Fibroblast of skin of scalp (primary cell): ENCODE measurements around the gene ZNF358.
"Not testable (repeated sequence)": the region's sequence is repeated elsewhere in the genome, so short reads cannot be mapped to it uniquely, and the experiment has no call there.

Experiments used
- DNase-seq: peaks from one replicate; pipeline ENCODE4 v3.0.0-alpha.2; 2013

The ZNF358 gene

DNA sequence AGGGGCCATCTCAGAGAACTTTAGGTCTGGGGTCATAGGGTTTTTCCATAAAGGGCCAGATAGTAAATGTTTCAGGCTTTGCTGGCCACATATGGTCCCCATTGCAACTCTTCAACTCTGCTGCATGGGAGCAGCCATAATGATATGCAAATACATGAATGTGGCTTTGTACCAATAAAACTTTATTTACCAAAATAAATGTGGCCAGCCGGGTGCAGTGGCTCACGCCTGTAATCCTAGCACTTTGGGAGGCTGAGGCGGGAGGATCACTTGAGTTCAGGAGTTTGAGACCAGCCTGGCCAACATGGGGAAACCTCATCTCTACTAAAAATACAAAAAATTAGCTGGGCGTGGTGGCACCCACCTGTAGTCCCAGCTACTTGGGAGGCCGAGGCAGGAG lies 23.1 kb downstream of the ZNF358 start:
- not testable (repeated sequence) for DNase-seq

DNA sequence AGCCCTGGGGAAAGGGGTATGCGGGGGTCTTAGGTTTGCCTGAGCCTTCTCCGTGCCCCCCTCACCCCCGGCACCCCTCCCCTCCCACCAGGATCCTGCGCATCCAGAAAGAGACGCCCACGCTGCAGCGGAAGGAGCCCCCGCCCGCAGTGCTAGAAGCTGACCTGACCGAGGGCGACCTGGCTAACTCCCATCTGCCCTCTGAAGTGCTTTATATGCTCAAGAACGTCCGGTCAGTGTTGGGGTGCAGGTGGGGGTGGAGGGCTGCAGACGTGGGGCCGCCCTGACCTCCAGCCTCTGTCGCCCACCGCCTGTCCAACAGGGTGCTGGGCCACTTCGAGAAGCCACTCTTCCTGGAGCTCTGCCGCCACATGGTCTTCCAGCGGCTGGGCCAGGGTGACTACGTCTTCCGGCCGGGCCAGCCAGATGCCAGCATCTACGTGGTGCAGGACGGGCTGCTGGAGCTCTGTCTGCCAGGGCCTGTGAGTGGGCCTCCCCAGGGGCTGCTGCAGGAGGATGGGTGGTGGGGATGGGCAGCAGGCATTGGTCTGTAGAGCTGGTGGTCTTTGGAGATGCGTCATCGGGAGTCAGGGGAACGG lies 24.0 kb downstream of the ZNF358 start:
- DNase-seq: no peak

- peak; percentile 26 for DNase-seq
Observed at GRCh38 chr19:7540761-7541474, 25.0 kb downstream of the ZNF358 start.

DNA sequence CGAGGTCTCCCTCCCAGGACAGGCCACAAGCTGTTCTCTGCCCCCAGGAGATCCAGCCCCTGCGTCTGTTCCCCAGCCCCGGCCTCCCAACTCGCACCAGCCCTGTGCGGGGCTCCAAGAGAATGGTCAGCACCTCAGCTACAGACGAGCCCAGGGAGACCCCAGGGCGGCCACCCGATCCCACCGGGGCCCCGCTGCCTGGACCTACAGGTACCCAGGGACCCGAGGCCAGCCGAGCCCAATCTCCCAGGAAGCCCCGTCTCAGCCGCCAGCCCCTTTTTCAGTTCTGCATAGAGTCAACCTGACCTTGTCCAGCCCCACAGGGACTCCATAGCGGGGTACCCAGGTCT lies 25.5 kb downstream of the ZNF358 start:
- no peak for DNase-seq

- no peak for DNase-seq
Observed at GRCh38 chr19:7541828-7542443, 26.0 kb downstream of the ZNF358 start.

DNA sequence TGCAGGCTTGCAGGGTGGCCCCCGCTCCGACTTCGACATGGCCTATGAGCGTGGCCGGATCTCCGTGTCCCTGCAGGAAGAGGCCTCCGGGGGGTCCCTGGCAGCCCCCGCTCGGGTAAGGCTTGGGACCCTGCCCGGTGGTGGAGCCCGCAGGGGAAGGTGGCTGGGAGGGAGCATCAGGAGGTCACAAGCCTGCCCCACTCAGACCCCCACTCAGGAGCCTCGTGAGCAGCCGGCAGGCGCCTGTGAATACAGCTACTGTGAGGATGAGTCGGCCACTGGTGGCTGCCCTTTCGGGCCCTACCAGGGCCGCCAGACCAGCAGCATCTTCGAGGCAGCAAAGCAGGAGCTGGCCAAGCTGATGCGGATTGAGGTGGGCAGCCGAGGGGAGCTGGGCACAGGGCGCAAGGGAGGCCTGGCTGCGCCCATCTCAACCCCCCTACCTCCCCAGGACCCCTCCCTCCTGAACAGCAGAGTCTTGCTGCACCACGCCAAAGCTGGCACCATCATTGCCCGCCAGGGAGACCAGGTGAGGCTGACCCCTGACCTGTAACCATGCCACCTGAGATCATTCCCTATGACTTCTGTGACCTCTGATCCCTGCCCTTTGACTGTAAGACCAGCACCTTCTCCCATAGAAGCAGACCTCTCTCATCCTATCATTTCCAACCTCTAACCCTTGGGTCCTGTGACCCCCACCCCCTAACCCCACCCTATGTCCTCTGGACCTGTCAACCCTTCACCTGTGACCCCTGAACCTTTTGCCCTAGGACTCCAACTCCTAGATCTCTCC lies 26.8 kb downstream of the ZNF358 start:
- DNase-seq: no peak

GRCh38 chr19:7544626-7545025 lies 28.7 kb downstream of the ZNF358 start:
- no peak for DNase-seq

- DNase-seq: no peak
Observed at GRCh38 chr19:7545300-7545699, 29.4 kb downstream of the ZNF358 start.

- no peak for DNase-seq
Observed at GRCh38 chr19:7545904-7546303, 30.0 kb downstream of the ZNF358 start.

GRCh38 chr19:7547159-7547558 lies 31.3 kb downstream of the ZNF358 start:
- no peak for DNase-seq

DNA sequence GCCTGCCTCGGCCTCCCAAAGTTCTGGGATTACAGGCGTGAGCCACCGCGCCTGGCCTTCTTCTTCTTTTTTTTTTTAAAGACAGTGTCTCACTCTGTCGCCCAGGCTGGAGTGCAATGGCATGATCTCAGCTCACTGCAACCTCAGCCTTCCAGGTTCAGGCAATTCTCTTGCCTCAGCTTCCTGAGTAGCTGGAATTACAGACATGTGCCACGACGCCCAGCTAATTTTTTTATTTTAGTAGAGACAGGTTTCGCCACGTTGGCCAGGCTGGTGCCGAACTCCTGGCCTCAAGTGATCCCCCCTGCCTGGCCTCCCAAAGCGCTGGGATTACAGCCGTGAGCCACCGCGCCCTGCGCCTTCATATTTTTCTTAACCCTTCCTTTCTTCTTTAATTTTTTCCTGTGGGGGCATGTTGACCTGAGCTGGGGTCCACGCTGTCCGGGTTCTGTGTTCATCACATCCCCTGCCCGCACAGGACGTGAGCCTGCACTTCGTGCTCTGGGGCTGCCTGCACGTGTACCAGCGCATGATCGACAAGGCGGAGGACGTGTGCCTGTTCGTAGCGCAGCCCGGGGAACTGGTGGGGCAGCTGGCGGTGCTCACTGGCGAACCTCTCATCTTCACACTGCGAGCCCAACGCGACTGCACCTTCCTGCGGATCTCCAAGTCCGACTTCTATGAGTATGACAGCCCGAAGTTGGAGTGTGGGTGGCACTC lies 33.7 kb downstream of the ZNF358 start:
- DNase-seq: no peak

DNA sequence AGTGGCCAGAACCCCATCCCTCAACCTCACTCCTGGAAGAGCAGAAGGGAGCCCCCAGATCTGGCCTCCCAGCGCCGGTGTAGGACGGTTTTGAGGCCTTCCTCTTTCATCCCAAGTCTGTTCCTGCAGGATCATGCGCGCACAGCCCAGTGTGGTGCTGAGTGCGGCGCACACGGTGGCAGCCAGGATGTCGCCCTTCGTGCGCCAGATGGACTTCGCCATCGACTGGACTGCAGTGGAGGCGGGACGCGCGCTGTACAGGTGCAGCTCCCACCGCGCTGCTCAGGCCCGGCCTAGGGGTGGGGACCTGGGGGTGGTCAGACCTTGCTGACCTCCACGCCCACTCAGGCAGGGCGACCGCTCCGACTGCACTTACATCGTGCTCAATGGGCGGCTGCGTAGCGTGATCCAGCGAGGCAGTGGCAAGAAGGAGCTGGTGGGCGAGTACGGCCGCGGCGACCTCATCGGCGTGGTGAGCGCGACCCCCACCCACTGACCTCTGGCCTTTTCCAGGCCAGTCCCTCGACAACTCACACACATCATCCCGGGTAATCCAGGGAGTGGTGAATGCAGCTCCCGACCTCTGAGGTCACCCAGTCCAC lies 34.4 kb downstream of the ZNF358 start:
- no peak for DNase-seq

DNA sequence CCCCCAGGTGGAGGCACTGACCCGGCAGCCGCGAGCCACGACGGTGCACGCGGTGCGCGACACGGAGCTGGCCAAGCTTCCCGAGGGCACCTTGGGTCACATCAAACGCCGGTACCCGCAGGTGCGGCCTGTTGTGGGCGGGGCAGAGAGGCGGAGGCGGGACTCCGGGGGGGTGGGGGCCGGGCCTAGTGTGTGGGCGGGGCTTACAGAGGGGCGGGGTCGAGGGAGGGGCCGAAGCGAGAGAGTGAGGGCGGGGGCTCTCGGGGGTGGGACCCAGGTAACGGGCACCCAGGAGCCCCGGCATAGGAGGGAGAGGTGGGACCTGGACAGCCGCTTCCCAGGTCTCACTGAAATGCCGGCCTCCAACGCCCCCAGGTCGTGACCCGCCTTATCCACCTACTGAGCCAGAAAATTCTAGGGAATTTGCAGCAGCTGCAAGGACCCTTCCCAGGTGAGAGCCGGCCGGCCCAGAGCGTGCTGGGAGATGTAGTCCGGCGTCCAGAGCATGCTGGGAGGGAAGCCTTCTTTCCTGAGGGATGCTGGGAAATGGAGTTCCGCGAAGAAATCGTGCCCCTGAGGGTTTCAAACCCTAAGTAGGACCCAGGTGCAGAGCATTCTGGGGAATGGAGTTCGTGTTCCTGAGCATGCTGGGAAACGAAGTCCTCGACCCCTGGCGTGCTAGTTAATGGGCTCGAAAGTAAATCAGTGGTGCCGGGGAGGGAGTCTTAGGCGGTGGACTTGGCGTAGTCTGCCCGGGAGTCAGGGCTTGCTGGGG lies 35.3 kb downstream of the ZNF358 start:
- peak; percentile 63 for DNase-seq

DNA sequence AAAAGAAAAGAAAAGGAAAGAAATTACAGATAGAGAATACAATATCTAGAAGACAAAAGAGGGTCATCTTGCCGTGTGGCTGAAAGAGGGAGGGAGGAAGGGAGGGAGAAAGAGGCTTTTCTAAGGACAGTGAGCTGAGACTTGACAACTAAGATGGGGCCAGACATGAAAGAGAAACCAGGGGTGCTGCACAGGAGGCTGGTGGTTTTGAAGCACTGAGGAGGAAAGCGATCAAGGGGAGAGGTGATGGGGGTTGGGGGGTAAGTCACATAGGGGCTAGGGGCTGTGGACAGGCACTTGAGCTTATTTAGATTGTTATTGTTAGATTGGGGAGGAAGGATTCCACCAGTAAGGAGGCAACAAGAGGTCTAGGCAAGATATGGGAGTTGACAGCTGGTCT lies 36.9 kb downstream of the ZNF358 start:
- DNase-seq: no peak

GRCh38 chr19:7554565-7554964 lies 38.7 kb downstream of the ZNF358 start:
- no peak for DNase-seq

DNA sequence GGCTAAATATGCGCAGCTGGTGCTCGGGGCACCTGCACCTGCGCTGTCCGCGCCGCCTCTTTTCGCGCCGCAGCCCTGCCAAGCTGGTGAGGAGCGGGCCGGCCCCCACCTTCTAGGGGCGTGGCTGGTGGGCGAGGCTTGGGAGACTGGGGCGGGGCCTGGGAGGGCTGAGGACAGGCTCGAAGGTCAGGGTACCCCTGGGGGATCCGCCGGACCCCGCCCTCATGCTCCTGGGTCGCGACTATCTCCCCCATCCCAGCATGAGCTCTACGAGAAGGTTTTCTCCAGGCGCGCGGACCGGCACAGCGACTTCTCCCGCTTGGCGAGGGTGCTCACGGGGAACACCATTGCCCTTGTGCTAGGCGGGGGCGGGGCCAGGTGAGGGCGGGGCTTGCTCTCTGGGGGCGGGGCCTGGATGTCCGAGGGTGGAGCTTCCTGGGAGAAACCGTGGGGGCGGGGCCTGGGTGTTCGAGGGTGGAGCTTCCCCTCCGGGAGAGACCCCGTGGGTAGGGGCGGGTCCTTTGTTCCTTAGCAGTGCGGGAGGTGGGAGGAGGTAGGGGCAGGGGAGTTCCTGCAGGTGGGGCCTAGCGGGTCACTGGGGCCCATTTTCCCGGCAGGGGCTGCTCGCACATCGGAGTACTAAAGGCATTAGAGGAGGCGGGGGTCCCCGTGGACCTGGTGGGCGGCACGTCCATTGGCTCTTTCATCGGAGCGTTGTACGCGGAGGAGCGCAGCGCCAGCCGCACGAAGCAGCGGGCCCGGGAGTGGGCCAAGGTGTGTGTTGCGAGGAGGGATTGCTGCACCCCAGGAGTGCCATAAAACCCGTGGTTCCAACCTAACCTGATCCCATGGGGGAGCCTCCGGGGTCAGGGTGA lies 39.3 kb downstream of the ZNF358 start:
- no peak for DNase-seq

DNA sequence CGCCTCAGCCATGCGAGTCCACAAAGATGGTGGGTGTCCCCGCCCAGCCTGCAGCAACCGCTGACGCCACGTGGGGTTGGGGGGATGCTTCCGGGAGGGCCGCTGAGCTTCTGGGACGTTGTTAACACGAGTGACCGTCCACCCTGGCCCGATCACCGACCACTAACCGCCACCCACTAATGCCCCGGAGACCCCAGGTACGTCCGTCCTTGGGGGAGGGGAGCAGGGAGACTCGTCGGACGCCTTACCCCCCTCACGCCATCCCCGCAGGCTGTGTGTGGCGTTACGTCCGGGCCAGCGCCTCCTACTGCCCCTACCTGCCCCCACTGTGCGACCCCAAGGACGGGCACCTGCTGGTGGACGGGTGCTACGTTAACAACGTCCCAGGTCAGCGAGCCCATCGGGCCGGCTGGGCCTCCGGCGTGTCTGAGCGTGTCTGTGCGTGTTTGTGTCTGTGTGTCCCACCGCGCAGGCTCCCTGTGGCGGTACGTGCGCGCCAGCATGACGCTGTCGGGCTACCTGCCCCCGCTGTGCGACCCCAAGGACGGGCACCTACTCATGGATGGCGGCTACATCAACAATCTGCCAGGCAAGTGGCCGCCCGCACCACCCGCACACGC lies 40.9 kb downstream of the ZNF358 start:
- no peak for DNase-seq

GRCh38 chr19:7558667-7559066 lies 42.8 kb downstream of the ZNF358 start:
- no peak for DNase-seq

- no peak for DNase-seq
Observed at GRCh38 chr19:7559102-7559501, 43.2 kb downstream of the ZNF358 start.

DNA sequence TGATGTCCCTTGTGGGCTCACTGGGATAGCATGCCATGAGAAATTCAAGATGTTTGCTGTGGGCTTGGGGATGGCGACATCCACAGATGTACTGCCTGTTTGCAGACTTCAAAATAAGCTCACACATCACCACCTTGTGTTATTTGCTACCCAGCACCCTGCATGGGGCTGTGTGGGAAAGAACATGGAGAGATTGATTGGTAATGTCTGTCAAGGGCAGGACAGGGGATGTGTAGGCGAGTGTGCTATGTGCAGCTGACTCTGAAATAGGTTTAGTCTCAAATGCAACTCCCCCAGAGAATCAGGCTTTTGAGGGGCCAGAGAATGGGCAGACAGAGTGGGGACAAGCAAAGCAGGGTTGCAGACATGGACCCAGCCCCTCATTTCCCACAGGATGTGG lies 44.4 kb downstream of the ZNF358 start:
- no peak for DNase-seq
